HepG2 (cell line): ENCODE measurements around the gene FCN3. TPM values are rescaled to one million over a fixed set of nuclear protein-coding genes. Genes with fewer than 3 reads are reported as not detected.

Experiments used
- ATM ChIP-seq: fragments of 450-650 bp; IDR thresholded peaks from 2 replicates; pipeline ENCODE4 v1.7.1; 2017; ENCODE audit warnings: mild to moderate bottlenecking, borderline replicate concordance
- ETV6 ChIP-seq: sonication (generic); formaldehyde crosslinking; conservative IDR thresholded peaks from 2 replicates; pipeline ENCODE4 v1.4.0; 2020; ENCODE audit warnings: missing genetic modification reagents
- GPN1 ChIP-seq: sonication (generic); formaldehyde crosslinking; IDR thresholded peaks from 2 replicates; pipeline ENCODE4 v1.5.1; 2020; ENCODE audit warnings: missing genetic modification reagents, borderline replicate concordance
- HNF4A ChIP-seq: sonication (generic); formaldehyde crosslinking; IDR thresholded peaks from 2 replicates; pipeline ENCODE4 v1.4.0; 2020; ENCODE audit warnings: missing genetic modification reagents
- HNRNPL ChIP-seq: fragments of 200-400 bp; formaldehyde crosslinking; IDR thresholded peaks from 2 replicates; pipeline ENCODE4 v1.6.1; 2017; ENCODE audit warnings: mild to moderate bottlenecking, low read depth, low read length
- KLF9 ChIP-seq: IDR thresholded peaks from 2 replicates; pipeline ENCODE4 v1.6.1; 2016; ENCODE audit warnings: low read depth
- NFKBIZ ChIP-seq: IDR thresholded peaks from 2 replicates; pipeline ENCODE4 v1.6.1; 2018; ENCODE audit warnings: missing genetic modification reagents, missing compliant biosample characterization
- NFYB ChIP-seq: sonication (generic); formaldehyde crosslinking; IDR thresholded peaks from 2 replicates; pipeline ENCODE4 v1.4.0; 2020; ENCODE audit warnings: missing genetic modification reagents
- SIN3B ChIP-seq: fragments of 150-350 bp; IDR thresholded peaks from 2 replicates; pipeline ENCODE4 v1.6.1; 2014; ENCODE audit warnings: low read length
- ZKSCAN1 ChIP-seq: fragments of 150-350 bp; IDR thresholded peaks from 2 replicates; pipeline ENCODE4 v1.6.1; 2014; ENCODE audit warnings: low read length
- ZKSCAN5 ChIP-seq: sonication (generic); formaldehyde crosslinking; IDR thresholded peaks from 2 replicates; pipeline ENCODE4 v1.5.1; 2020; ENCODE audit warnings: mild to moderate bottlenecking, missing genetic modification reagents
- ZNF17 ChIP-seq: sonication (generic); formaldehyde crosslinking; IDR thresholded peaks from 2 replicates; pipeline ENCODE4 v1.5.0; 2020; ENCODE audit warnings: mild to moderate bottlenecking, missing genetic modification reagents
- ZNF556 ChIP-seq: sonication (generic); formaldehyde crosslinking; IDR thresholded peaks from 2 replicates; pipeline ENCODE4 v1.4.0; 2020; ENCODE audit warnings: mild to moderate bottlenecking, missing genetic modification reagents, borderline replicate concordance
- ZNF766 ChIP-seq: sonication (generic); formaldehyde crosslinking; IDR thresholded peaks from 2 replicates; pipeline ENCODE4 v1.5.0; 2020; ENCODE audit warnings: missing genetic modification reagents, borderline replicate concordance
- polyA plus RNA-seq, 8 experiments: library from polyadenylated mRNA; depleted of rRNA in 3 of 8; stranded (reverse) in 7 of 8; unstranded in 1 of 8; fragments of >200 nt; fragmentation: Illumina TruSeq in 4 of 8; extraction: Trizol in 4 of 8; gene quantifications; 2 replicates each; pipeline versions ENCODE4 v1.2.1 to v1.2.3, GENCODE V29; 2011 to 2016; ENCODE audit warnings: low read depth in 4 of 8, missing spikeins in 1 of 8, mixed read lengths in 1 of 8; ENCODE audit not compliant: insufficient read depth in 1 of 8
- total RNA-seq, 5 experiments: library from RNA; depleted of rRNA; stranded (reverse); fragments of >200 nt; fragmentation: Illumina TruSeq; extraction: Trizol; gene quantifications; 2 replicates each; pipeline ENCODE4 v1.2.3, GENCODE V29; 2016; ENCODE audit warnings: low read depth in 1 of 5
- TF ChIP-seq, protein P1 (sequence below): sonication (generic); formaldehyde crosslinking; IDR thresholded peaks from 2 replicates; pipeline ENCODE4 v1.8.0; 2022; ENCODE audit warnings: missing genetic modification reagents, mild to moderate bottlenecking, moderate library complexity, borderline replicate concordance
- TF ChIP-seq, protein P2 (sequence below): sonication (generic); formaldehyde crosslinking; IDR thresholded peaks from 2 replicates; pipeline ENCODE4 v1.5.0; 2020; ENCODE audit warnings: mild to moderate bottlenecking, missing genetic modification reagents
- TF ChIP-seq, protein P3 (sequence below): sonication (generic); formaldehyde crosslinking; IDR thresholded peaks from 2 replicates; pipeline ENCODE4 v1.5.0; 2020; ENCODE audit warnings: mild to moderate bottlenecking, missing genetic modification reagents
- TF ChIP-seq, protein P4 (sequence below): sonication (generic); formaldehyde crosslinking; IDR thresholded peaks from 2 replicates; pipeline ENCODE4 v1.5.1; 2020; ENCODE audit warnings: missing genetic modification reagents, mild to moderate bottlenecking, borderline replicate concordance
- TF ChIP-seq, protein P5 (sequence below): sonication (generic); formaldehyde crosslinking; conservative IDR thresholded peaks from 2 replicates; pipeline ENCODE4 v1.4.0; 2020; ENCODE audit warnings: mild to moderate bottlenecking, missing genetic modification reagents, moderate library complexity

FCN3 gene
- total and polyA plus RNA-seq, 2 of the 13 experiments (the other 11 are each of a cell fraction or from before 2014, with no cell fraction given): not detected

GRCh38 chr1:27357281-27358037 is 17.2 kb downstream of the FCN3 start (continued):
- TF ChIP-seq ETV6 (CRISPR knock-in tag): no peak
- TF ChIP-seq, protein P1, sequence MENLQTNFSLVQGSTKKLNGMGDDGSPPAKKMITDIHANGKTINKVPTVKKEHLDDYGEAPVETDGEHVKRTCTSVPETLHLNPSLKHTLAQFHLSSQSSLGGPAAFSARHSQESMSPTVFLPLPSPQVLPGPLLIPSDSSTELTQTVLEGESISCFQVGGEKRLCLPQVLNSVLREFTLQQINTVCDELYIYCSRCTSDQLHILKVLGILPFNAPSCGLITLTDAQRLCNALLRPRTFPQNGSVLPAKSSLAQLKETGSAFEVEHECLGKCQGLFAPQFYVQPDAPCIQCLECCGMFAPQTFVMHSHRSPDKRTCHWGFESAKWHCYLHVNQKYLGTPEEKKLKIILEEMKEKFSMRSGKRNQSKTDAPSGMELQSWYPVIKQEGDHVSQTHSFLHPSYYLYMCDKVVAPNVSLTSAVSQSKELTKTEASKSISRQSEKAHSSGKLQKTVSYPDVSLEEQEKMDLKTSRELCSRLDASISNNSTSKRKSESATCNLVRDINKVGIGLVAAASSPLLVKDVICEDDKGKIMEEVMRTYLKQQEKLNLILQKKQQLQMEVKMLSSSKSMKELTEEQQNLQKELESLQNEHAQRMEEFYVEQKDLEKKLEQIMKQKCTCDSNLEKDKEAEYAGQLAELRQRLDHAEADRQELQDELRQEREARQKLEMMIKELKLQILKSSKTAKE: no peak
- no peak for TF ChIP-seq NFYB (CRISPR knock-in tag)
- TF ChIP-seq ZNF17 (CRISPR knock-in tag): no peak
- TF ChIP-seq SIN3B: no peak
- TF ChIP-seq, protein P2, sequence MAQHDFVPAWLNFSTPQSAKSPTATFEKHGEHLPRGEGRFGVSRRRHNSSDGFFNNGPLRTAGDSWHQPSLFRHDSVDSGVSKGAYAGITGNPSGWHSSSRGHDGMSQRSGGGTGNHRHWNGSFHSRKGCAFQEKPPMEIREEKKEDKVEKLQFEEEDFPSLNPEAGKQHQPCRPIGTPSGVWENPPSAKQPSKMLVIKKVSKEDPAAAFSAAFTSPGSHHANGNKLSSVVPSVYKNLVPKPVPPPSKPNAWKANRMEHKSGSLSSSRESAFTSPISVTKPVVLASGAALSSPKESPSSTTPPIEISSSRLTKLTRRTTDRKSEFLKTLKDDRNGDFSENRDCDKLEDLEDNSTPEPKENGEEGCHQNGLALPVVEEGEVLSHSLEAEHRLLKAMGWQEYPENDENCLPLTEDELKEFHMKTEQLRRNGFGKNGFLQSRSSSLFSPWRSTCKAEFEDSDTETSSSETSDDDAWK (CRISPR knock-in tag): no peak
- TF ChIP-seq ZKSCAN5 (CRISPR knock-in tag): no peak
- TF ChIP-seq KLF9 (CRISPR knock-in tag): no peak
- TF ChIP-seq, protein P3, sequence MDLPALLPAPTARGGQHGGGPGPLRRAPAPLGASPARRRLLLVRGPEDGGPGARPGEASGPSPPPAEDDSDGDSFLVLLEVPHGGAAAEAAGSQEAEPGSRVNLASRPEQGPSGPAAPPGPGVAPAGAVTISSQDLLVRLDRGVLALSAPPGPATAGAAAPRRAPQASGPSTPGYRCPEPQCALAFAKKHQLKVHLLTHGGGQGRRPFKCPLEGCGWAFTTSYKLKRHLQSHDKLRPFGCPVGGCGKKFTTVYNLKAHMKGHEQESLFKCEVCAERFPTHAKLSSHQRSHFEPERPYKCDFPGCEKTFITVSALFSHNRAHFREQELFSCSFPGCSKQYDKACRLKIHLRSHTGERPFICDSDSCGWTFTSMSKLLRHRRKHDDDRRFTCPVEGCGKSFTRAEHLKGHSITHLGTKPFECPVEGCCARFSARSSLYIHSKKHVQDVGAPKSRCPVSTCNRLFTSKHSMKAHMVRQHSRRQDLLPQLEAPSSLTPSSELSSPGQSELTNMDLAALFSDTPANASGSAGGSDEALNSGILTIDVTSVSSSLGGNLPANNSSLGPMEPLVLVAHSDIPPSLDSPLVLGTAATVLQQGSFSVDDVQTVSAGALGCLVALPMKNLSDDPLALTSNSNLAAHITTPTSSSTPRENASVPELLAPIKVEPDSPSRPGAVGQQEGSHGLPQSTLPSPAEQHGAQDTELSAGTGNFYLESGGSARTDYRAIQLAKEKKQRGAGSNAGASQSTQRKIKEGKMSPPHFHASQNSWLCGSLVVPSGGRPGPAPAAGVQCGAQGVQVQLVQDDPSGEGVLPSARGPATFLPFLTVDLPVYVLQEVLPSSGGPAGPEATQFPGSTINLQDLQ (CRISPR knock-in tag): no peak
- no peak for TF ChIP-seq GPN1 (CRISPR knock-in tag)
- TF ChIP-seq ATM: no peak
- TF ChIP-seq, protein P4, sequence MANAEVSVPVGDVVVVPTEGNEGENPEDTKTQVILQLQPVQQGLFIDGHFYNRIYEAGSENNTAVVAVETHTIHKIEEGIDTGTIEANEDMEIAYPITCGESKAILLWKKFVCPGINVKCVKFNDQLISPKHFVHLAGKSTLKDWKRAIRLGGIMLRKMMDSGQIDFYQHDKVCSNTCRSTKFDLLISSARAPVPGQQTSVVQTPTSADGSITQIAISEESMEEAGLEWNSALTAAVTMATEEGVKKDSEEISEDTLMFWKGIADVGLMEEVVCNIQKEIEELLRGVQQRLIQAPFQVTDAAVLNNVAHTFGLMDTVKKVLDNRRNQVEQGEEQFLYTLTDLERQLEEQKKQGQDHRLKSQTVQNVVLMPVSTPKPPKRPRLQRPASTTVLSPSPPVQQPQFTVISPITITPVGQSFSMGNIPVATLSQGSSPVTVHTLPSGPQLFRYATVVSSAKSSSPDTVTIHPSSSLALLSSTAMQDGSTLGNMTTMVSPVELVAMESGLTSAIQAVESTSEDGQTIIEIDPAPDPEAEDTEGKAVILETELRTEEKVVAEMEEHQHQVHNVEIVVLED (CRISPR knock-in tag): no peak
- no peak for TF ChIP-seq HNF4A (CRISPR knock-in tag)
- TF ChIP-seq ZNF556 (CRISPR knock-in tag): no peak
- TF ChIP-seq HNRNPL: no peak
- TF ChIP-seq NFKBIZ (CRISPR knock-in tag): no peak
- TF ChIP-seq ZKSCAN1: no peak
- TF ChIP-seq, protein P5, sequence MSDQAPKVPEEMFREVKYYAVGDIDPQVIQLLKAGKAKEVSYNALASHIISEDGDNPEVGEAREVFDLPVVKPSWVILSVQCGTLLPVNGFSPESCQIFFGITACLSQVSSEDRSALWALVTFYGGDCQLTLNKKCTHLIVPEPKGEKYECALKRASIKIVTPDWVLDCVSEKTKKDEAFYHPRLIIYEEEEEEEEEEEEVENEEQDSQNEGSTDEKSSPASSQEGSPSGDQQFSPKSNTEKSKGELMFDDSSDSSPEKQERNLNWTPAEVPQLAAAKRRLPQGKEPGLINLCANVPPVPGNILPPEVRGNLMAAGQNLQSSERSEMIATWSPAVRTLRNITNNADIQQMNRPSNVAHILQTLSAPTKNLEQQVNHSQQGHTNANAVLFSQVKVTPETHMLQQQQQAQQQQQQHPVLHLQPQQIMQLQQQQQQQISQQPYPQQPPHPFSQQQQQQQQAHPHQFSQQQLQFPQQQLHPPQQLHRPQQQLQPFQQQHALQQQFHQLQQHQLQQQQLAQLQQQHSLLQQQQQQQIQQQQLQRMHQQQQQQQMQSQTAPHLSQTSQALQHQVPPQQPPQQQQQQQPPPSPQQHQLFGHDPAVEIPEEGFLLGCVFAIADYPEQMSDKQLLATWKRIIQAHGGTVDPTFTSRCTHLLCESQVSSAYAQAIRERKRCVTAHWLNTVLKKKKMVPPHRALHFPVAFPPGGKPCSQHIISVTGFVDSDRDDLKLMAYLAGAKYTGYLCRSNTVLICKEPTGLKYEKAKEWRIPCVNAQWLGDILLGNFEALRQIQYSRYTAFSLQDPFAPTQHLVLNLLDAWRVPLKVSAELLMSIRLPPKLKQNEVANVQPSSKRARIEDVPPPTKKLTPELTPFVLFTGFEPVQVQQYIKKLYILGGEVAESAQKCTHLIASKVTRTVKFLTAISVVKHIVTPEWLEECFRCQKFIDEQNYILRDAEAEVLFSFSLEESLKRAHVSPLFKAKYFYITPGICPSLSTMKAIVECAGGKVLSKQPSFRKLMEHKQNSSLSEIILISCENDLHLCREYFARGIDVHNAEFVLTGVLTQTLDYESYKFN (CRISPR knock-in tag): no peak
- no peak for TF ChIP-seq ZNF766 (CRISPR knock-in tag)
